ENCODE results near the gene GRIK4. TPM values are rescaled to one million over a fixed set of nuclear protein-coding genes. Genes with fewer than 3 reads are reported as not detected.

The GRIK4 gene
- total and polyA plus RNA-seq, 9 of the 15 experiments (the other 6 are each of a cell fraction or from before 2014, with no cell fraction given) = not detected

DNA sequence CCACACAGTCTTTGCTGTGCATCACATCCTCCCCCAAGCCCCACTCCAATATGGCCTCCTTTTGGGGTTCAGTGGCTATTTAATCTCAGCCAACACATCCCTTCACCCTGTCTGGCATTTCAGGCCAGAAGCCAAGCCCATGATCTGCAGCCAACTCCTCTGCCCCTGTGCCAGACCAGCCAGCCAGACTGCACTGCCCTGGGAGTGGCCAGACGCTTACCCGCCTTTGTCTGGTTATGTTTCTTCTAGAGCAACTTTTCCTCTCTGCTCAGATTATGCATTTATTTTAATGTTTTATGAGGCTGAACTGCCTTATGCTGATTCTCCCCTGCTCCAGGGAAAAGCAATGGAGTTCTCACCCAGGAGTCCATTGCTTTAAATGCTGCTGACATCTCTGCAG, 305.6 kb downstream of the GRIK4 start:
- ATAC-seq = no peak
- Histone ChIP-seq H3K27ac (ENCODE audit: extremely low read depth, low read depth, low read length) (no peak overlapping the region), H2AFZ (ENCODE audit: low read depth, low read length) (no peak overlapping the region), H3K79me2 (ENCODE audit: control insufficient read depth, insufficient read depth, low read length) (no peaks in the 10 kb centered on the region), H3K4me3 (no peak overlapping the region), H3K9me3 (replicated peaks; ENCODE audit: control insufficient read depth, insufficient read depth, low read depth, low read length) (no peaks in the 10 kb centered on the region), H3K4me2 (ENCODE audit: insufficient read depth, low read length) (no peak overlapping the region), H4K20me1 (replicated peaks; ENCODE audit: control insufficient read depth, insufficient read depth, low read length) (no peaks in the 10 kb centered on the region; the same call in 1 of the 2 replicates), H3K9me1 (ENCODE audit: control insufficient read depth, insufficient read depth, low read length) (no peaks in the 10 kb centered on the region), H3K4me1 (replicated peaks in 1 of 2; ENCODE audit: control insufficient read depth in 2 of 2, insufficient read depth in 2 of 2, low read length in 2 of 2) (no peaks in the 10 kb centered on the region), H3K9ac (ENCODE audit: insufficient read depth in 1 of 2, low read depth in 2 of 2, low read length in 2 of 2) (no peak overlapping the region), H3K36me3 (ENCODE audit: control insufficient read depth, insufficient read depth, low read length) (no peaks in the 10 kb centered on the region), H3K27me3 (ENCODE audit: control insufficient read depth in 2 of 2, insufficient read depth in 2 of 2, low read length in 2 of 2) (peaks cover 14 to 48% of the 10 kb centered on the region in 2 experiments; a peak in 3 of 5 replicates)
- no TSS peak for BruUV-seq (replicated peaks)
- POLR2A ChIA-PET = no interaction called here
- in situ Hi-C loops (cut with MboI) = no loop called here
- intact Hi-C loops (cut with micrococcal nuclease) = no loop called here
- no peak for FAIRE-seq
- TF ChIP-seq ZNF512 (tag; IDR thresholded peaks at IDR 0.05) (no peak), MCM7 (IDR thresholded peaks at IDR 0.05) (no peak), DPF2 (IDR thresholded peaks at IDR 0.05) (no peak), PPARD (CRISPR knock-in tag; IDR thresholded peaks at IDR 0.05) (no peak), BMI1 (IDR thresholded peaks at IDR 0.05; ENCODE audit: low read length) (no peak), FOXJ2 (tag; IDR thresholded peaks at IDR 0.05) (no peak), ZNF274 (IDR thresholded peaks at IDR 0.05; ENCODE audit: borderline replicate concordance, low read depth, low read length) (no peak), TAL1 (IDR thresholded peaks at IDR 0.05) (no peak), ZNF24 (IDR thresholded peaks at IDR 0.05) (no peak)
- TF ChIP-seq, protein P1, sequence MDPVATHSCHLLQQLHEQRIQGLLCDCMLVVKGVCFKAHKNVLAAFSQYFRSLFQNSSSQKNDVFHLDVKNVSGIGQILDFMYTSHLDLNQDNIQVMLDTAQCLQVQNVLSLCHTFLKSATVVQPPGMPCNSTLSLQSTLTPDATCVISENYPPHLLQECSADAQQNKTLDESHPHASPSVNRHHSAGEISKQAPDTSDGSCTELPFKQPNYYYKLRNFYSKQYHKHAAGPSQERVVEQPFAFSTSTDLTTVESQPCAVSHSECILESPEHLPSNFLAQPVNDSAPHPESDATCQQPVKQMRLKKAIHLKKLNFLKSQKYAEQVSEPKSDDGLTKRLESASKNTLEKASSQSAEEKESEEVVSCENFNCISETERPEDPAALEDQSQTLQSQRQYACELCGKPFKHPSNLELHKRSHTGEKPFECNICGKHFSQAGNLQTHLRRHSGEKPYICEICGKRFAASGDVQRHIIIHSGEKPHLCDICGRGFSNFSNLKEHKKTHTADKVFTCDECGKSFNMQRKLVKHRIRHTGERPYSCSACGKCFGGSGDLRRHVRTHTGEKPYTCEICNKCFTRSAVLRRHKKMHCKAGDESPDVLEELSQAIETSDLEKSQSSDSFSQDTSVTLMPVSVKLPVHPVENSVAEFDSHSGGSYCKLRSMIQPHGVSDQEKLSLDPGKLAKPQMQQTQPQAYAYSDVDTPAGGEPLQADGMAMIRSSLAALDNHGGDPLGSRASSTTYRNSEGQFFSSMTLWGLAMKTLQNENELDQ (CRISPR knock-in tag; IDR thresholded peaks at IDR 0.05; ENCODE audit: borderline replicate concordance) = no peak
- no peak for DNase-seq (ENCODE audit: extremely low read depth in 1 of 4, low spot score in 3 of 4)
- 0% methylated on average over 2 of the region's 2 CpGs for WGBS (ENCODE audit: insufficient coverage, low coverage, missing lambda C conversion rate)
- CTCF ChIA-PET (ENCODE audit: low intra/inter-chr PET ratio) = no interaction called here

Measured in K562 (cell line).